Sigmoid colon (tissue), 7 donors: ENCODE results near the gene CRYGN. TPM values are rescaled to one million over a fixed set of nuclear protein-coding genes. Genes with fewer than 3 reads are reported as not detected.

Source experiments
- DNase-seq: peaks from one replicate; pipeline ENCODE4 v3.0.0-alpha.2; 2019
- H3K27ac ChIP-seq, 4 donors: fragments of 200-600 bp; sonication (generic); one replicate each; pipeline ENCODE4 v1.5.1; 2016 to 2019; ENCODE audit warnings: mild to moderate bottlenecking in 1 of 4
- H3K27me3 ChIP-seq, 3 donors: fragments of 200-600 bp; sonication (generic); one replicate each; pipeline ENCODE4 v1.5.1; 2019; ENCODE audit warnings: mild to moderate bottlenecking in 1 of 3
- H3K36me3 ChIP-seq, 4 donors: fragments of 200-600 bp; sonication (generic); one replicate each; pipeline ENCODE4 v1.5.1; 2016 to 2019
- H3K4me1 ChIP-seq, 4 donors: fragments of 200-600 bp; sonication (generic); one replicate each; pipeline ENCODE4 v1.5.1; 2017 to 2019
- H3K4me3 ChIP-seq, 4 donors: fragments of 200-600 bp; sonication (generic); one replicate each; pipeline ENCODE4 v1.5.1; 2017 to 2019; ENCODE audit warnings: mild to moderate bottlenecking in 2 of 4, moderate library complexity in 1 of 4
- H3K9me3 ChIP-seq, 4 donors: fragments of 200-600 bp in 3 of 4; sonication (generic) in 3 of 4; one replicate each; pipeline versions ENCODE4 v1.5.1 to v1.6.1; 2013 to 2019
- CTCF ChIP-seq, 4 experiments: fragments of 450-650 bp in 3 of 4; fragments of 200-600 bp in 1 of 4; IDR thresholded peaks; one replicate each; pipeline ENCODE4 v1.5.1; 2016 to 2019; ENCODE audit warnings: antibody characterized with exemption in 4 of 4, mild to moderate bottlenecking in 3 of 4, moderate library complexity in 2 of 4
- EP300 ChIP-seq, 4 donors: sonication (generic); formaldehyde crosslinking; IDR thresholded peaks; one replicate each; pipeline ENCODE4 v1.6.1; 2017; ENCODE audit warnings: antibody characterized with exemption in 4 of 4
- POLR2A ChIP-seq, 2 donors: fragments of 450-650 bp; IDR thresholded peaks; one replicate each; pipeline ENCODE4 v1.6.1; 2016; ENCODE audit warnings: antibody characterized with exemption in 2 of 2, mild to moderate bottlenecking in 2 of 2, moderate library complexity in 2 of 2
- POLR2AphosphoS5 ChIP-seq, 4 donors: sonication (generic); formaldehyde crosslinking; IDR thresholded peaks; one replicate each; pipeline ENCODE4 v1.6.1; 2017; ENCODE audit warnings: antibody characterized with exemption in 4 of 4
- WGBS, 2 donors: extraction: QIAGEN DNeasy Blood & Tissue Kit; methylation state at CpG; one replicate each; pipeline ENCODE4 v1.1.7; 2013; 5-methylcytosine and 5-hydroxymethylcytosine counted together
- intact Hi-C: fragments of 100-400 bp; cut with DNase I; formaldehyde crosslinking; loops from one replicate; pipeline ENCODE4 v1.15.1; 2023
- polyA plus RNA-seq, 3 donors: library from polyadenylated mRNA; stranded (reverse); fragments of 200-250 nt; gene quantifications; one replicate each; pipeline ENCODE4 v1.2.3, GENCODE V29; 2013
- total RNA-seq, 4 donors: library from RNA; depleted of rRNA; stranded (reverse); fragments of >200 nt; gene quantifications; one replicate each; pipeline ENCODE4 v1.1.0, GENCODE V29; 2016
- donor health status: healthy with polysubstance abuse.
- donor health status: Bipolar disorder and iron deficiency.
- donor health status: healthy.

CRYGN gene
- total and polyA plus RNA-seq, 7 donors, result 0.17 to 1.8 (median 0.99) TPM; not detected in 3

- peaks cover 0 to 9% (median 5%) of the 10 kb centered on the region in 4 donors for H3K4me1 ChIP-seq
- DNase-seq, result peak; percentile 81
Observed at GRCh38 chr7:151404216-151405011, 35.5 kb downstream of the CRYGN start.

GRCh38 chr7:151403764-151404163 is 36.2 kb downstream of the CRYGN start:
- no peak for TF ChIP-seq POLR2A (IDR thresholded peaks at IDR 0.05)
- no peak for TF ChIP-seq CTCF (IDR thresholded peaks at IDR 0.05)
- TF ChIP-seq POLR2AphosphoS5 (IDR thresholded peaks at IDR 0.05), result no peak
- 78 to 87% methylated on average over 9 of the region's 9 CpGs for WGBS, 2 donors
- no peak overlapping the region for H3K4me3 ChIP-seq
- H3K9me3 ChIP-seq, result no peaks in the 10 kb centered on the region
- intact Hi-C loops, result no loop called here
- peak overlapping the region; percentile 18 to 41 (median 28) for H3K27ac ChIP-seq
- peaks cover 2 to 13% (median 12%) of the 10 kb centered on the region in 3 donors for H3K27me3 ChIP-seq
- H3K36me3 ChIP-seq, result no peaks in the 10 kb centered on the region
- DNase-seq, result no peak
- peaks cover 0 to 3% (median 0%) of the 10 kb centered on the region in 4 donors for H3K4me1 ChIP-seq

More at GRCh38 chr7:151404216-151405011, 35.5 kb downstream of the CRYGN start:
- intact Hi-C loops, result no loop called here
- Histone ChIP-seq H3K27me3 (peaks cover 9 to 20% (median 19%) of the 10 kb centered on the region in 3 donors), H3K27ac (peak overlapping the region; percentile 38 to 57 (median 46)), H3K9me3 (no peaks in the 10 kb centered on the region), H3K36me3 (no peaks in the 10 kb centered on the region), H3K4me3 (no peak overlapping the region)
- TF ChIP-seq CTCF (IDR thresholded peaks at IDR 0.05), result no peak
- TF ChIP-seq POLR2AphosphoS5 (IDR thresholded peaks at IDR 0.05), result peak; percentile 16 to 45 (median 35)
- no peak for TF ChIP-seq EP300 (IDR thresholded peaks at IDR 0.05)
- no peak for TF ChIP-seq POLR2A (IDR thresholded peaks at IDR 0.05)
- 73 to 80% methylated on average over 18 of the region's 18 CpGs for WGBS, 2 donors

GRCh38 chr7:151402029-151402835 is 37.7 kb downstream of the CRYGN start:
- Histone ChIP-seq H3K4me1 (no peaks in the 10 kb centered on the region), H3K4me3 (no peak overlapping the region), H3K9me3 (no peaks in the 10 kb centered on the region), H3K36me3 (no peaks in the 10 kb centered on the region), H3K27ac (no peak overlapping the region), H3K27me3 (peaks cover 0 to 2% (median 1%) of the 10 kb centered on the region in 3 donors)
- peak; percentile 61 for DNase-seq
- no peak for TF ChIP-seq CTCF (IDR thresholded peaks at IDR 0.05)
- TF ChIP-seq EP300 (IDR thresholded peaks at IDR 0.05), result no peak
- no peak for TF ChIP-seq POLR2AphosphoS5 (IDR thresholded peaks at IDR 0.05)
- TF ChIP-seq POLR2A (IDR thresholded peaks at IDR 0.05), result no peak
- intact Hi-C loops, result no loop called here
- 93% methylated on average over 16 of the region's 16 CpGs for WGBS, 2 donors

- intact Hi-C loops, result no loop called here
- no peaks in the 10 kb centered on the region for H3K4me1 ChIP-seq
- whole genome bisulfite sequencing, 2 donors, result 29 to 65% methylated on average over 14 of the region's 14 CpGs
- H3K27me3 ChIP-seq, result no peaks in the 10 kb centered on the region
- TF ChIP-seq POLR2AphosphoS5 (IDR thresholded peaks at IDR 0.05) (no peak), EP300 (IDR thresholded peaks at IDR 0.05) (no peak), POLR2A (IDR thresholded peaks at IDR 0.05) (no peak), CTCF (IDR thresholded peaks at IDR 0.05) (no peak)
- H3K27ac ChIP-seq, result no peak overlapping the region
- no peak for DNase-seq
- H3K9me3 ChIP-seq, result no peaks in the 10 kb centered on the region
- H3K4me3 ChIP-seq, result no peak overlapping the region
- no peaks in the 10 kb centered on the region for H3K36me3 ChIP-seq
Observed at GRCh38 chr7:151400626-151401315, 39.2 kb downstream of the CRYGN start.
